Stimulated activated CD8-positive, alpha-beta memory T cell treated with anti-CD3 and anti-CD28 coated beads, Interleukin-12 subunit alpha, Interleukin-12 subunit beta, amount 100 ng/mL, for 24 hours (primary cell): ENCODE data around the gene CBL.

Experiments used
- DNase-seq: peaks from one replicate; pipeline ENCODE4 v3.0.0-alpha.2; 2020; ENCODE audit errors: extremely low read depth

CBL gene

DNA sequence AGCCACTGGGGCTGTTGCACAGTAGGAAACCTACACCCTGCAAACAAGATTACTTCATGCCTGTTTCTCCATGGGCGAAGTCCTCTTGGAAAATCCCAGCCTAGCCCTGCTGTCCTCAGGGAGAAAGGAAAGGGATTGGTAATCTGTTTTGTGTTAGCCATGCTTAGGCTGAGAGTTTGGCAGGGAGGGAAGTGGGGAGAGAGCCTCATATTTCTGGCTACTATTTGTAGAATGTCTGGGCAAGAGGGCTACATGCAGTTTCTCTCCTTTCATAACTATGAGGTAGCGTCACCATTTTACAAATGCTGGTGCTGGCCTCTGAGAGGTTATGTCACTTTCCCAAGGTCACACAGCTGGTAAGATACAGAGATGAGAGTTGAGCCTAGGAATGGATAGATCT is 141.1 kb downstream of the CBL start:
- no peak for DNase-seq

- no peak for DNase-seq
These were observed 141.9 kb downstream of the CBL start for GRCh38 chr11:119347940-119348605.

- DNase-seq, result no peak
These were observed 144.2 kb downstream of the CBL start for GRCh38 chr11:119350302-119350701.

GRCh38 chr11:119351232-119351631 is 145.1 kb downstream of the CBL start:
- no peak for DNase-seq

DNA sequence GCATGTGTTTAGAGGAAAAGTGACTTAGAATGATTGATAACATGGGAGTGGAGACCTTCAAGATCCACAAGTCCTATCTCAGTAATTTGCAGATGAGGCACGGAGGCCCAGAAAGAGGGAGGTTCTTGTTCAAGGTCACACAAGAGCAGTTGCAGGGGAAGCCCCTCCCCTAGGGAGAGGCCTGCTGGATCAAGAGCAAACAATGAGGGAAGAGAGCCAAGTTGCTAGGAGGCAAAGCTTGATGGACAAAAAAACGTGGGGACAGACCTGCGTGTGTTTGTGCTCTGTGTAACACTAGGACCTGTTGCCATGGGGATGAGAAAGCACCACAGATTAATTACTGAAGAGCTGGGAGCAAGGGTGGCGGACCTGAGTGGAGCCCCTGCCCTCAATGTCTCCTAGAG is 146.7 kb downstream of the CBL start:
- no peak for DNase-seq

DNA sequence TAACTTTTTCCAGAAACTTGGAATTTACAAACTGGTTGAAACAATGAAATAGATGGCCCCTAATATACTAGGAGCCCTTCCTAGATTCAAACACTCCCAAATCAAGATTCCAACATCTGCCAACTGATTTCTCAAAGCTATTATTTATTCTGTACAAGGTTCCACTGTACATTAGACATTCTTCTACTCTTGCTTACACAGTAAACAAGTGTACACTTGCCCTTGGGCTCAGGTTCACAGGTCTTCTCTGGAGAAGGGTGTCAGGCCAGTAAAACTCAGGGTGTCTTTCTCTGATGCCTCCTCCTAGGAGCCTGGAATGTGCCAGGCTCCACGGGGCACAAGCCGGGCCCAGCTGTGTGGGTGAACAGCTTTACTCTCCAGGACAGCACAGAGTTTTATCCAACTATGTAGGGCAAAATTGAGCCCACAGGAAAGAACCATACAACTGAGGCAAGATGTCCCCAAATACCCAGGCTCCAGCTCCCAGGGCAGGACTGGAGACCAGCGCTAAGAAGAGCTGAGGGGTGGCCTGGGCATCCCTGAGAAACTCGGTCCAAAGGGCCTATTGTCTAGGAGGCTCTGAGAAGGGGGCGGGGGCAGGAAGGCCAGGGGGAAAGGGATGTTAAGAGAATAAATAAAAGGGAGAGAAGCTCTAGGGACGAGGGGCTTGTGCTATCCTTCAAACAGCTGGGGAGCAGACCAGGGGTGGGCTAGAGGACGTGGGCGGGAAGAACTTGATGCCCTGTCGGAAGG is 149.1 kb downstream of the CBL start:
- no peak for DNase-seq

GRCh38 chr11:119356349-119357031 is 150.4 kb downstream of the CBL start:
- DNase-seq, result no peak

GRCh38 chr11:119357074-119357473 is 150.9 kb downstream of the CBL start:
- DNase-seq, result no peak
